Measurements from ENCODE around the gene ATP8A2. TPM values are rescaled to one million over a fixed set of nuclear protein-coding genes. Genes with fewer than 3 reads are reported as not detected.

Gene ATP8A2
- total and polyA plus RNA-seq, 9 donors = 0.23 to 0.95 (median 0.35) TPM

GRCh38 chr13:25864936-25865335, 493.2 kb downstream of the ATP8A2 start:
- TF ChIP-seq CTCF (IDR thresholded peaks at IDR 0.05) = no peak
- no peak for TF ChIP-seq POLR2A (IDR thresholded peaks at IDR 0.05)
- no peak for TF ChIP-seq EP300 (IDR thresholded peaks at IDR 0.05)
- Histone ChIP-seq H3K4me3 (no peak overlapping the region), H3K27ac (no peak overlapping the region), H3K9me3 (no peaks in the 10 kb centered on the region), H3K4me1 (ENCODE audit: insufficient read depth) (no peaks in the 10 kb centered on the region), H3K36me3 (no peaks in the 10 kb centered on the region), H3K27me3 (no peaks in the 10 kb centered on the region)
- DNase-seq = no peak
- WGBS, 3 donors = 91 to 94% (median 93%) methylated on average over 1 of the region's 1 CpG
- intact Hi-C loops (cut with DNase I) = no loop called here

- H3K27me3 ChIP-seq = no peaks in the 10 kb centered on the region
- no peaks in the 10 kb centered on the region for H3K9me3 ChIP-seq
- no peaks in the 10 kb centered on the region for H3K4me1 ChIP-seq (ENCODE audit: insufficient read depth)
- no peak overlapping the region for H3K27ac ChIP-seq
- H3K36me3 ChIP-seq = no peaks in the 10 kb centered on the region
- 72 to 90% (median 85%) methylated on average over 2 of the region's 2 CpGs for WGBS, 3 donors
- no peak overlapping the region for H3K4me3 ChIP-seq
- DNase-seq = no peak
- intact Hi-C loops (cut with DNase I) = no loop called here
- TF ChIP-seq POLR2A (IDR thresholded peaks at IDR 0.05) = no peak
- TF ChIP-seq CTCF (IDR thresholded peaks at IDR 0.05) = no peak
- no peak for TF ChIP-seq EP300 (IDR thresholded peaks at IDR 0.05)
These were observed 493.6 kb downstream of the ATP8A2 start for GRCh38 chr13:25865391-25865790.

GRCh38 chr13:25867038-25867437, 495.3 kb downstream of the ATP8A2 start:
- Histone ChIP-seq H3K4me1 (ENCODE audit: insufficient read depth) (no peaks in the 10 kb centered on the region), H3K9me3 (no peaks in the 10 kb centered on the region), H3K27ac (no peak overlapping the region), H3K36me3 (no peaks in the 10 kb centered on the region), H3K27me3 (no peaks in the 10 kb centered on the region), H3K4me3 (no peak overlapping the region)
- intact Hi-C loops (cut with DNase I) = no loop called here
- no peak for DNase-seq
- TF ChIP-seq CTCF (IDR thresholded peaks at IDR 0.05) (no peak), EP300 (IDR thresholded peaks at IDR 0.05) (no peak), POLR2A (IDR thresholded peaks at IDR 0.05) (no peak)

GRCh38 chr13:25868490-25868889, 496.7 kb downstream of the ATP8A2 start:
- H3K9me3 ChIP-seq = no peaks in the 10 kb centered on the region
- no peaks in the 10 kb centered on the region for H3K4me1 ChIP-seq (ENCODE audit: insufficient read depth)
- DNase-seq = no peak
- TF ChIP-seq EP300 (IDR thresholded peaks at IDR 0.05) (no peak), POLR2A (IDR thresholded peaks at IDR 0.05) (no peak)
- H3K27ac ChIP-seq = no peak overlapping the region
- intact Hi-C loops (cut with DNase I) = no loop called here
- no peak overlapping the region for H3K4me3 ChIP-seq
- H3K36me3 ChIP-seq = no peaks in the 10 kb centered on the region
- no peaks in the 10 kb centered on the region for H3K27me3 ChIP-seq
- 81 to 85% (median 84%) methylated on average over 5 of the region's 5 CpGs for WGBS, 3 donors

- no peak overlapping the region for H3K4me3 ChIP-seq
- H3K36me3 ChIP-seq = no peaks in the 10 kb centered on the region
- WGBS, 3 donors = 88 to 91% (median 91%) methylated on average over 12 of the region's 12 CpGs
- no peaks in the 10 kb centered on the region for H3K27me3 ChIP-seq
- no peak for TF ChIP-seq EP300 (IDR thresholded peaks at IDR 0.05)
- no peak for TF ChIP-seq CTCF (IDR thresholded peaks at IDR 0.05)
- no peak for TF ChIP-seq POLR2A (IDR thresholded peaks at IDR 0.05)
- H3K9me3 ChIP-seq = no peaks in the 10 kb centered on the region
- no peak overlapping the region for H3K27ac ChIP-seq
- intact Hi-C loops (cut with DNase I) = no loop called here
- no peaks in the 10 kb centered on the region for H3K4me1 ChIP-seq (ENCODE audit: insufficient read depth)
- DNase-seq = no peak
These were observed 498.2 kb downstream of the ATP8A2 start for GRCh38 chr13:25869941-25870340.
